Activated naive CD4-positive, alpha-beta T cell (primary cell): ENCODE measurements around the gene LPIN1.

Source experiments
- DNase-seq, 4 experiments: peaks; one replicate each; lab custom pipeline; 2025; lab: John Stamatoyannopoulos, UW

The LPIN1 gene

DNA sequence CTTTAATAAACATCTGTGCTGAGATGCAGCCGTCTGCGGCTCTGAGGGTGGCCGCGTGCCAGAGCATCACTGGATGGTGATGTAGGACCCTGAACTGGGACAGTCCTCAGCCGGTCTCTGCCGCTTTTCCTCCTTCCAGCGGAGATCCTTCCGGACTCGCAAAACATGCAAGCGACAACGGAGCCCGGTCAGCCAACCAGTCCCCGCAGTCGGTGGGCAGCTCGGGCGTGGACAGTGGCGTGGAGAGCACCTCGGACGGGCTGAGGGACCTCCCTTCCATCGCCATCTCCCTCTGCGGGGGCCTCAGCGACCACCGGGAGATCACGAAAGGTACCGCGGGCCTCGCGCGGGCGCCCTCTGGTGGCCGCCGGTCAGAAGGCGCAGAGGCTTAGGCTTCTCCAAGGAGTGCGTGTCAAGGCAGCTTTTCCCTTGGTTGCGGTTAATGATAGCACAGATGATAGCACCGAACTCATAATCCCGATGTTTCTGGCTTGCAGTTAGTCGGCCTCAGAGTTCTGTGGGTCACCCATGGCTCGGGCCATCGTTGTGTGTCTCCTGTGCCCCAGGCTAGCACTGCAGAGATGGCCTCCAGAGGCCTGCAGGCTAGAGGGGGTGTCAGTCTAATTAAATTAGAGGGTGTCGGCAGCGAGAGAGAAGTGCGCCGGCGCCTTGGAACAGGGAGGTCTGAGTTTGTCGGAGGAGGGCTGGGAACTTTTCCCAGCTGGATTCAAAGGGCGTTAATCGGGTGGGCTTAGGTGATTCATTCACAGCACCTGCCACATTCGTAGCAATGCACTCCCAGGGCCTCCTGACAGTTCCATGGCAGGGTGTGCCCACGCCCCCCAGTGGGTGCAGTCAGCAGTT is 38.5 kb downstream of the LPIN1 start:
- peak in 3 of 4 experiments; percentile 12 to 29 (median 20) for DNase-seq

DNA sequence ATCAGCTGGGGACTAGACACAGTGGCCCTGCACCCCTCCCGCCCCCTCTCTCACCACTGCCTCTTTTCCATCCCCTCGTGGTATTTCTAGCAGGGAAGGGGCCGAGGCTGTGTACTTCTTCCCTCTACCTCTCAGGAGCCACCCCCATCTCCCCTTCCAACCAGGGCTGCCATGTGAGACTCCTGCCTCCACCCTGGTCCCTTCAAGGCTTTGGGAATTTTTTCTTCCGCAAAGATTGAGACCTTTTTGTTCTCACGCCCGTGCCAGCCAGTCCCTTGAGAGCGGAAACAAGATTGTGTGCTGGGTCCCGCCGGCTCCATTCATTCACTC is 39.1 kb downstream of the LPIN1 start:
- DNase-seq: no peak

DNA sequence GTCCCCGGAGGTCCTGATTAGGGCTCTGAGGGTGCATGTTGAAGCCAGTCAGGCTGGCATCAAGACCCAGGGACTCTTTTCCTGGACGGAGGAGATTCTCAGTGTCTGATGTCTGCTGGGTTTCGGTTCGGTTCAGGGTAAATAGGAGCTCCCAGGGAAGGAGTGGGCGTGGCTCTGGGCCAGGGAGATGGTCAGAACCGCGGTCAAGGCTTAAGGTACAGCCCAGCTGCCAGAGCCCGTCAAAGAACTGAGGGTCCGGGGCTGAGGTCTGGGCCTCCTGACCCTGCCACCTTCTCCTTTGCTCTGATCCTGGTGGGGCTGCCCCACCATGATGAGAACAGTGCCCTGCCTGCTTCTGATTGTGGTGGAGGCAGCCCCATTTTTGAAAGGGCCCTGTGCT is 39.8 kb downstream of the LPIN1 start:
- DNase-seq: no peak

DNA sequence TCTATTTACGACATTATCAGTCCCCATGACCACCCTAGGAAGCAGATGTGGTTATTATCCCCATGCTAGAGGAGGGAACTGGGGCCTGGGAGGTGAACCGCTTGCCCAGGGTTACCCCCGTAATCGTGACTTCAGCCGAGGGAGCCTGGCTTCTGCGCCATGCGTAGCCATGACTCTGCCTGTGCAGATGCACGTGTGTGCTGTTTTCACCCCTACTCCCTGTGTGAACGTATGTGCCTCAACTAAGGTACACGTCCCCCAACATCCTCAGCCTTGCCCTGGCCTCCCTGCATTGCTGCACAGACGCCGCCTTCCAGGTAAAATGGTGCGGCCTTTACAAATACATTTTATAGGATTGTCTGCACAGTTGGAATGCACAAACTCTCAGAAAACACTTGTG is 40.2 kb downstream of the LPIN1 start:
- no peak for DNase-seq

DNA sequence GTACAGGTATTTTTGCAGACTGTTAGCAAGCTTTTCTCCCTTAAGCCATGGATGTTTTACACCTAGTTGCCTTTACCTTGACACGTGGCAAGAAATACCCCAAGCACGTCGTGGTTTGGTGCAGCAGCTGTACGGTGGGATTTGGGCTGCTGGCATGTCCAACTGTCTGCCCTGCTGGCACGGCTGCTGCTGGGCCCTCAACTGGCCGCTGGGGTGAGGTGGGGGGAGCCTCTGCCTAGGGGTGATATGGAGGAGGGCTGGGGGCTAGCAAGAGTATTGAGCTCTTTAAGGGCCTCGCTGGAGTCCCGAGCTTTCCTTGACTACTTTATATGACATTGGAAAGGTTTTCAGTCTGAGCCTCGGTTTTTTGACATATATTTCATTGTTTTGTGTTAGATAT is 41.6 kb downstream of the LPIN1 start:
- DNase-seq: no peak

DNA sequence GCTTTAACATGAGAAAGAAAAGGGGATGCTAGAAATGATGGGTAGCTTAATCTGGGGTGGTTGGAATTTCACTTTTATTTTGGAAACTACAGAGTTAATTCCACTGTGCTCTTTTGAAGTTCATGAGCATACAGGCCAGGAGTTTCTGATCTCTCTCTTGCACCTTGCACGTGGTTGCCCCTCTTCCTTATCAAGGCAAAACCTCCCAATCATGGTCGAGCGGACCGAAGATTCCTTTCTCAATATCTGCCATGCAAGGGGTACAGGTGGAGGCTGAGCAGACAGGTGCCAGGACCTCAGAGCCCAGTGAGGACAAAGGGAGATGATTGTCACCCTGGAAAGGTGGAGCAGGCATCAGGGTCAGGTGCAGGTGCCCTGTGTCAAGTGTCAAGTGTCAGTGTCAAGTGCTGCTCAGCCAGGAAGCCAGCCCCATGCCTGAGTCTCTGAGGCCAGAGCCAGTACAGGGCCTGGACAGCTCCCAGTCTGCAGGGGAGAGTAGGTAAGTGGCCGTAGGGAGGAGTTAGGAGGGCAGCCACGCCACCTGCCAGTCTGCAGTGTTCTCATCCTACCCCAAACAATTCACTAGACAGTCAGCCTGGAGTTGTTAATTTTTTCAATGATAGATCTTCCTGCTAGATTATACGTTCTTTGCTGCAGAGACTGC is 42.2 kb downstream of the LPIN1 start:
- DNase-seq: no peak

DNA sequence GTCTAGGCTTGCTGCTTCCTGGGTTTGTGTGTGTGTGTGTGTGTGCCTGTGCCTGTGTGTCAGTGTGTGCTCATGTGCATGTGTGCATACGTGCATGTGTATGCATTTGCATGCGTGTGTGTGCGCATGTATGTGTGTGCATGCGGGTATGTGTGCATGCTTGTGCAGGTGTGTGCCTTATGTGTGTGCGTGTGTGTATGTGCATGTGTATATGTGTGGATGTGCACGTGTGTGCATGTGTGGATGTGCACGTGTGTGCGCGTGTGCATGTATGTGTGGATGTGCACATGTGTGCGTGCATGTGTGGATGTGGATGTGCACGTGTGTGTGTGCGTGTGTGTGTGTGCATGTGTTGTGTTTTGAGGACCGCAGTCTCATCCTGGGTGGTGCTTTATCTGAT is 42.8 kb downstream of the LPIN1 start:
- no peak for DNase-seq

DNA sequence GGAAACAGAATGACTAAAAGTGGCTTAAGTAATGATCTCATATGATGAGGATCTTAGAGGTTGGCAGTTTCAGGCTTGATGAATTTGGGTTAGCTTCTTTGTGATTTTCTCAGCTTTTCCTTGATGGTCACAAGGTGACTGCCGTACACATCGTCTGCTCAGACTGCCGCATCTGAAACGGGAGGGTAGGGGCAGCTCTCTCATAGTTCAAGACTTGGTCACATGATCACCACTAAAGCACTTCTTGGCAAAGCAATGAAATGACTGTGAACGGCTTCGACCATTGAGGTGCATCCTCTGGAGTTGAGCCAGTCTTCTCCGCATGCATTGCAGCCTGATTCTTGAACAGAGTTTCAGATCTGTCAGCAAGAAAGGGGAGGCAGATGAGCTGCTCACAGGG is 43.8 kb downstream of the LPIN1 start:
- no peak for DNase-seq

DNA sequence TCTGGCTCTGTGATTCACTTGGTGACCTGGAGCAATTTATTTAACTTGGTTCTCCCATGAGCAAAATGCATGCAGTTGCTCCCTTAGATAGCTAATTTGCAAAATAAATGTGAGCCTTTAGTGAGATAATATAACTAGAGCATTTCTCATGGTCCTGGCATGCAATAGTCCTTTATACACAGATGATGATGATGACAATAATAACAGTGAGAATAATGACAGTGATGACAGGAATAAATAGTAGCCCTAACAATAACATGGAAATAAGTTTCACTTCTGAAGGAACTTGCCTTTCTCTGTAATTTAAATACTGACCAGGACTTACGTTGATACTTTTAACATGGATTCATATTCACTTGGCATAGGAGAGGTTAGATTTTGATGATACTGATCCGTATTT is 49.2 kb downstream of the LPIN1 start:
- DNase-seq: no peak

DNA sequence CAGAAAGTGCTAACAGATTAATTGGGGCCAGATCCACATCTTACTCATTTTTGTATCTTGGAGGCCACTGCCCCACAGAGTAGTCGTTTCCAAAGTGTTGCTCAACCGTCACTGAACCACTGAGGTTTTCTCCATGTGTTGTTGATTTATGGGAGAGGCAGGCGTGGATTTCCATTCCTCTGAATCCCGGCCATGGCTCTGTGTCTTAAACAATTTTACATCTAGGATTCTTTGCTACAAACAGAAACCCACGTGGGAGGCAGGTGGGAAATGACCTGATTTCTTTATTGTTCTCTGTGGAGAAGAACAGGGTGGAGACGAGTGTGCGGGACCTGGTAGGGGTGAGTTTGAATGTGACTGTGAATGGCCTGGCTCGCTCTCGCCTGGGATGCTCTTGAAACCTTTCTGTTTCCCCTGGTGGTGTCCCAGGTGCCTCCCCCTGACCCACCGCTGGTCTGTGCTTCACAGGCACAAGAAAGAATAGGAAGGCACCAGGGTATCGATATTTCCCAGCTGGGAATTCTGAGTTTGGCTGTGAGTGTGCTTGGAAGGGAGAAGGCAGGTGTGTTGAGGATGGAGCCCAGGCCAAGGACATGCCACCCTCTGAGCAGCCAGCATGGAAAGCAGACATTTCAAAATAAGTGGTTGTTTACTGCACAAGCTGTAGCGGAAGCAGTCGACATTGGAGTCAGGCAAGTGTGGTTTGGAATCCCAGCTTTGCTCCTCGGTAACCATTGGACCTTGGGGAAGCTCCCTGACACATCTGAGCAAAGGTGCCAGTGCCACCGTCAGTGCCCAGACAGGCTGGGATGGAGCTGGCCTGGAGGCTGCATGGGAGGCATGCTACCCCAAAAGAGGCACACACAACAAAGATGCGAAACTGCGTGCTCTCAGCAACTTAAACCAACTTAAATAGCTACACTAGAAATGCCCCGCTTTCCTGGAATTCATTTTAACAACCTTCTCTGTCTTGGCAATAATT is 50.0 kb downstream of the LPIN1 start:
- DNase-seq: no peak

DNA sequence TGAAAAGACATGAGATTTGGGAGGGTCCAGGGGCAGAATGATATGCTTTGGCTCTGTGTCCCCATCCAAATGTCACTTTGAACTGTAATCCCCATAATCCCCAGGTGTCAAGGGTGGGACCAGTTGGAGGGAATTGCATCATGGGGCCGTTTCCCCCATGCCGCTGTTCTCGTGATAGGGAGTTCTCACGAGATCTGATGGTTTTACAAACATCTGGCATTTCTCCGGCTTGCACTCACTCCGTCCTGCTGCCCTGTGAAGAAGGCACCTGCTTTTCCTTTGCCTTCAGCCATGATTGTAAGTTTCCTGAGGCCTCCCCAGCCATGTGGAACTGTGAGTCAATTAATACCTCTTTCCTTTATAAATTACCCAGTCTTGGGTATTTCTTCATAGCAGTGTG is 51.4 kb downstream of the LPIN1 start:
- DNase-seq: no peak

DNA sequence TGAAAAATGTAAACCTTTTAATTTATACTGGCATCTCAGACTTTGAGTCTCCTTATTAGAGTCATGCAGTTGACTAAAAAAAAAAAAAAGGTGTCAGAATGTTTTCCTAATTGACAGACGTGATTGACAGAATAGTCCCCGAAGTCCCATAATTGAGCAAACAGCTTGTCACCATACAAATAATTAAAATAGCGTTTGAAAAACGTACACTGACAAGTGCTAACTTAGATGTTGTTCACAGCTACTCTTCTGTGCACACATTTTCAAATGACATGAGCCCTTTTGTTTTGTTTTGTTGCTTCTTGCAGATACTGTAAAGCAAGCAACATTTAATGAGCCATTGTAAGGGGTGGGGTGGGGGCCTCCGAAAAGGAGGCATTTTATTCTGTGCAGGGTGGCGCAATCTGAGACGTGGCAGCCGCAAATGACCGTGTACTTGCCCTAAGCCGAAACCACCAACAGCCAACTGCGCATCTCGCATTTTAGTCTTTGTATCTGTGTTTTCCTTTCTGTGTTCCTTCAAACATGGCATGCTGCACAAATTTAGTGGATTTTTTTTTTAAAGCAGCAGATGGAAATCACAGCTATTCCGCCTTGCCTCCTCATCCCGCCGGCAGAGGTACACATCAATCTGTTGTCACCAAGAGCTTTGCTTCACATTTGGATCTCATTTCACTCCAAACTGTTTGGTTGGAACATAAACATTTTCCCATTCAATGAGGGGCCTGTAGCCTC is 52.4 kb downstream of the LPIN1 start:
- DNase-seq: no peak

DNA sequence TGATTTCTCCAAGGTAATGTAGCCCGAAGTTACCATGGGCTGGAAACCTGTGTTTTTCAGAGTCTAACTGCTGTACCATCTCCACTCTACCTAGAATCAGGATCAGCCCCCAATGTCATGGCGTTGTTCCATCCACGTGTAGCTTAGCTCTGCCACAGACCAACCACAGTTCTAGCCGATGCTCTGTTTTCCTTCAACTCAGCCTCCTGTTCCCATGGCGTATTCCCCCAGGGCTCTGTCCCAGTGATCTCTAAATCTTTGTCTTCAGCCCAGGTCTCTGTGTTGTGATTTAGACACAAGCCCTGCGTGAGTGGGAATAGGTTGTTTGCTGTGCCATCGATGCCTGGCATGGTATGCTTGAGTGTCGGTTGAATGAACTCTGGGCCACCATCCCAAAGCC is 53.4 kb downstream of the LPIN1 start:
- DNase-seq: no peak

DNA sequence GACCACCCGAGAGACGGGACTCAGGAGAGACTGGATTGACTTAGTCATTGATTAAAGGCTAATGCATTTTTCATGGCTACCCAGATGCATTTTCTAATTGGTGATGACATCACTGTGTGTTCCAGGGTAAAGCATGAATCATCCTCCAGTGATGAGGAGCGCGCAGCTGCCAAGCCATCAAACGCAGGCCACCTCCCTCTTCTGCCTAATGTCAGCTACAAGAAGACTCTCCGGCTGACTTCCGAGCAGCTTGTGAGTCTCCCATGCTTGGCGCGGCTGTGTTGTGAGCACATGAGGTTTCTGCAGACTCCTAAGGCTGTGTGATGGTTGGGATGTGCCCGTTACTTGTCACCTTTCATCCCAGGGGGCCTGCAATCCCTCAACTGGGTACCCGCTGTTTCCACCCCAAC is 56.4 kb downstream of the LPIN1 start:
- DNase-seq: no peak

DNA sequence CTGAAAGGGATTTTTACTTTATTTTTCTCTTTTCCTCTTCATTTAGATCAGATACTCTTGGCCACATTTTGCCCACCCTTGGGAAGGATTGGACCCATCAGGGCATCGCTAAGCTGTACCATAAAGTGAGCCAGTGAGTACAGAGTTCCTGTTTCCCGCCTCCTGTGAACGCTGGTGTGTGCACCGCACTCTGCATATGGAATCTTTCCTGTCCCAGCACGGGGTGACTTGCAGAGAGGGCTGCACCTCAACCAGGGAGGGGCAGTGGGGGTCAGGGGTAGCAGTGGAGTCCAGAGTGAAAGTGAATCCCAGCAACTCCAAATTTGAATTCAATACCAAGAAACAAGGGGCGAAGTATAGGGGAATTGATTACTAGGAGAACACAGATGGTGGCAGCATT is 58.6 kb downstream of the LPIN1 start:
- DNase-seq: no peak

DNA sequence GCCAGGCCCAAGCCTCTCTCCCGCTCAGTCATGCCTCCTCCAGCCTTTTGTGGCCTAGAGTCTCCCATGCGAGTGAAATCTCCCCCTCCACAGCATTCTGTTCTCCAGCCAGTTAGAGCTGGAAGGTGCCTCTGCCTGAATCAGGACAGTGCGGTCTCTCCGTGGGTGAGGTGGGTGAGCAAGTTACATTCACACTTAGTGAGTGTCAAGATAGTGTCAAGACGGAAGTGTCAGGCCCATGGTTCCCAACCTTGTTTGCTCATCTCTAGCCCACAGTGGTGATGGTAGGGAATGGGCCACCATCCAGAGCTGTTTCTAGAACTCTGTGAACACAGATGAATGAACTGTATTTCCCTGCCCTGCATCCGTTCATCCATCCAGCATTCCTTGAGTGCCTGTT is 59.5 kb downstream of the LPIN1 start:
- DNase-seq: no peak

DNA sequence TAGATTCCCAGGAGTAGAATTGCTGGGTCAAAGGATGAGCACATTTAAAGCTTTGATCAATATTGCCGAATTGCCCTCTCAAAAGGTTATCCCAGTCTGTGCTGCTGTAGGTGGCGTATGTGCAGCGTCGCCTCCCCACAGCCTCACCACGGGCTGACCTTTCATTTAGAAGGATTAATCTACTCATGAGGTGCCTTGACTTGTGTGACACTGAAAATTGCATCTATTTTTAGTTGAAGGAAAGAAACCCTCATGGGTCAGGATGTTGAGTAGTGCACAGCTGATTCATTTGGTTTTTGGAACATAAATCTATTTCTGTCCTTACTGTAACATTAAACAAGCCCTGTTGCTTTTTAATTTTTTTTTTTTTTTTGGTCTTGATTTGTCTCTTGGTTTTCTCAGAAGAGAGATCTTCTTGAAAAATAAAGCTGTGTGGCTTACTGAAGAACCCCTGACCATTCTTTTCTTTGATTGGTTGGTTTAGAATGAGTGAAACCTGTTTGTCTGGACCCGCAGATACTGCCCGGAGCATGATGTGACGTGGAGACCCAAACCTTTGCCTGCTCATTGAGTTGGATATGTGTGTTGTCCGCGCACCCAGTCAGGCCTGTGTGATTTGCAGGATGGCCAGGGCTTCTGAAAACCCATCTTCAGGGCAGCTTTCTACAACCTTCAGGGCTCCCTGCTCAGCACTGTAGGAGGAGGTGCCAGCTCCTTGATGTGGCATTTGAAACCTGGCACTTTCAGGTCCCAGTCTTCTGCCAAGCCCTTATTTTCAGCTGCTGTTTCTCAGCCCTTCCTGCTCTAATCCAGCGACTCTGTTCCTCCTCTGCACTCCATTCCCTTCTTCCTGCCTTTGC is 61.0 kb downstream of the LPIN1 start:
- DNase-seq: no peak

DNA sequence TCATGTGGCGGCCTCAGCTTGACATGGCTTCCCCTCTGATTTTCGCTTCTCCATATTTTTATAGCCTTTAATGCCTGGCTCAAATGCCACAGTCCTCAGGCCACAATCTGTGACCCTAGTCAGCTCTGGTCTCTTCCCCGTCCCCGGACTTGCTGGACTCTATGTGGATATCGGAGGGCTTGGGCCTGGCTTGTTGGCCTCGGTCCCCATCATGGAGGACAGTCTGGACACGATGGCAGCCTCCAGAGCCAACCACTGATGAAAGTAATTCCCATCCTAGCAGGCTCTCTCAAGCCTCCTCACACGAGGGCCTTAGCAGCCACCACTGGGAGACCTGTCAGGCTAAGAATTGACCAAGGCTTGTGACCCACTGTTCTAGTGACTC is 61.6 kb downstream of the LPIN1 start:
- DNase-seq: no peak

DNA sequence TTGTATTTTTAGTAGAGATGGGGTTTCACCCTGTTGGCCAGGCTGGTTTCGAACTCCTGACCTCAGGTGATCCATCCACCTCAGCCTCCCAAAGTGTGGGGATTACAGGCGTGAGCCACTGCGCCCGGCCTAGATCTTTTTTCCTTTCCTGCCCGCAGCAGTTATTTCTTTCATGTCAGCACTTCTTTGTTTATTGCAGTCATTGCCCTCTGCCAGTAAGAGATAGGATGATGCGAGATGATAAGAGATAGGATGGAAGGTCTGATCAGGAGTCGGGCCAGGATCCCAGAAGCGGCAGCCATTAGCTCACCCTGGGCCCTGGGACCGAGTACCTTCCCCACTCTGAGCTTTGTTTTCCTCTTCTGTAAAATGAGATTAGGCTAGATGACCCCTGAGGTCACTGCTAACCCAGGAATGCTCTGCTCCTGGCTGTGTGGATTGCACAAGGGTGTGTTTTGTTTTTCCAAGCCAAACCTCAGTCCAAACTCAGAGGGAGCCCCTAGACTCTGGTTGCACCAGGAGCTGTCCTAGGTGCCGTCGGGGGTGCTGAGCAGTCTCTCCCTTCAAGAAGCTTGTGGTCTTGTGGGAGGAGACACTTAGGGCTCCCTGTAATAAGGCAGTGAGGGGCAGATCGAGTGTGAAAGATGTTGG is 63.3 kb downstream of the LPIN1 start:
- DNase-seq: no peak

DNA sequence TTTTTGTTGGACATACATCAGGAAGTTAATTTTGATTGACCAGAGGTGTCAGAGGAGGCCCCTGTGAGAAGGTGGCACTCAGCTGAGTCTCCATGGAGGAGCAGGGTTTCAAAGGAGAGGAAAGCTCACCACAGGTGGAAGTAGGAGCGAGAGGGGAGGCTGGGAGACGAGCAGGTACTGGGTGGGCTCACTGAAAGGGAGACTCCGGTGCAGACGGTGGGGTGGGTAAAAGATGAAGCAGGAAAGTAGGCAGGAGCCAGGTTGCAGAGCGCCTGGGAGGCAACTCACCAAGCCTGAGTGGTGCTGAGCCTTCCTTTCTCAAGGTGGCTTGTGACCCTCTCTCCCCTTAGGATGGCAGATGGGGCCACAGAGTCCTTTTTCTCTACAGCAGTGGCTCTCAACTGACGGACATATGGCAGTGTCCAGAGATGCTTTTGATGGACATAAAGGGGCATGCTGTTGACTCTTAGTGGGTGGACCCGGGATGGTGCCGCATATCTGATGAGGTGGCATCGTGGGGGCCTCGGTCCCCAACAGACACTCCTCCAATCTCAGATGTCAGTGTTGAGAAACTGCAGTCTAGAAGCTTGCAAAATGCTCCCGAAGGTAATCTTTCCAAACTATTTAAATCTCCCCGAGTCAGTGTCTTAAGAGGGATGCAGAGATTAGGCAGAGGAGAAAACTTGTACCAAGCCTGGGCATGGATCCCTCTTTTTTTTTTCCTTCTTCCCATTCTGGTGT is 64.0 kb downstream of the LPIN1 start:
- no peak for DNase-seq
